GM19452 (cell line): ENCODE results near the gene PMVK.
A peak's percentile ranks its signal among the peaks of the same experiment; 100 is the strongest.

ENCODE experiments used
- ATAC-seq: cut with Tn5 transposase; IDR thresholded peaks from one replicate; pipeline ENCODE4 v1.9.1; 2021; ENCODE audit not compliant: unreplicated experiment

The PMVK gene

DNA sequence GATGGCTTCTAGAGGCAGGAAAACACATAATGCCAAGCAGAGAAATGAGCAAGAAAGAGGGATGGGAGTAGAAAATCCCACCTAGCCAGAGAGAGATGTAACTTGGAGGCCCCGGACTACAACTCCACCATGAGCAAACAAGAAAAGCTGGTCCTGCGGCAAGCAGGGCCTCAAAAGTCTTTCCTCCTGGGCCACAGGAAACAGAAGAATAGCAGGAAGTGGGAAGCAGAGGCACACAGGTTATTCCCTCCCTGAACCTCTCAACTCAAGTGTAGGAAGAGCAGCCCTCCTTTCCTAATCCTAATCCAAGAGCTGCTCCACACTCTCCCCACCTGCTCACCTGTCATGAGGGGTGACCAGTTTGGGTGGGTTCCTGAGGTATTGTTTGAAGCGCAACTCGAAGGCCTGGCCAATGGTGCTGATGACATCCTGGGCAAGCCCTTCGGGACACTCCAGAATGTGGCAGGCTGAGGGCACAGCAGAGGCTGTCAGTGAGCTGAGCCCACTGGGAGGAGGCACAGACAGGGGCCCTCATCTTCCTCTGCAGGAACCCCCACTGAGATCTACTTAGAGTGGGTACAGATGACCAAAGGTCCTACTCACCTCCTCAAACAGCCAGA is 30.9 kb upstream of the PMVK start:
- ATAC-seq, result no peak

DNA sequence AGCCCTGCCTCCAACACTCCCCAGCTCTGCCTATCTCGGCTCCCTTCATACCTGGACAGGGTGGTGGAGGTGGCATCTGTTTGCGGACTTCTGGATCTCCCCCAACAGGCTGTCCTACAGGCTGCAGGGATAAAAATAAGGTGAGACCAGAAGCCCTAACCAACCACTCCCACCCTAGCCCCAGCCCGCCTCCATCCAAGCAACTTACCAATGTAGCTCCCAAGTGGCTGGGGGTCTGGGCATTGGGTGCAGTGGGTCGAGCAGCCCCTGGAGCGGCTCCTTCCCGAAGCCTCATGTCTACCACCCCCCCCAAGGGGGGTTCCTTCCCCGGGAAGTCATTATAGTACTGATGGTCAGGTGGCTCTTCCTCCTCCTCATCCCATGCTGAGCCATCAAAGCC is 29.6 kb upstream of the PMVK start:
- no peak for ATAC-seq

DNA sequence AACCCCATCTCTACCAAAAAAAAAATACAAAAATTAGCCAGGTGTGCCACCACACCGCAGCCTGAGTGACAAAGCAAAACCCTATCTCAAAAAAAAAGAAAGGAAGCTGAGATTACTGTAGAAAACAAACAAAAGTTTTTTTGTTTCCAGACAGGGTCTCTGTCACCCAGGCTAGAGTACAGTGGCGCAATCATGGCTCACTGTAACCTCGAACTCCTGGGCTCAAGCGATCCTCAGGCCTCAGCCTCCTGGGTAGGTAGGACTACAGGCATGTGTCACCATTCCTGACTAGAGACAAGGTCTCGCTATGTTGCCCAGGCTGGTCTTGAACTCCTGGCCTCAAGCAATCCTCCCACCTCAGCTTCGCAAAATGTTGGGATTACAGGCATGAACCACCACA is 27.8 kb upstream of the PMVK start:
- no peak for ATAC-seq

DNA sequence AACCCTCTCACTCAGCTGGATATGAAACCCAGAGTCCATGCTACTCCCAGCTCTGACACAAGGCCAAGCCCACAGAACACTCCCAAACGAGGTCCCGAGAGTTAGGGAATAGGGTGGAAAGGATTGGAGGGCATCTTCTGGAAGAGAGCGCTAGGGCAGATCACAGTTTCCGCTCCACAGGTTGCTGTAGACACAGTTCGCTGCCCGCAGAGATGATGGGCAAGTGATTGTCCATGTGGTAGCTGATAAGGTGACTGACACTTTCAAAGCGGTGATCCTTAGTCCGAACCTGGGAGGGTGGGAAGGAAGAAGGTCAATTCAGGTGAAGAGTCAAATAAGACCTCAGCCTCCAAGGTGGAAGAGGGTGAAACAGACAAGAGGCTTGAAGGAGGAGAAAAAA is 27.1 kb upstream of the PMVK start:
- no peak for ATAC-seq

DNA sequence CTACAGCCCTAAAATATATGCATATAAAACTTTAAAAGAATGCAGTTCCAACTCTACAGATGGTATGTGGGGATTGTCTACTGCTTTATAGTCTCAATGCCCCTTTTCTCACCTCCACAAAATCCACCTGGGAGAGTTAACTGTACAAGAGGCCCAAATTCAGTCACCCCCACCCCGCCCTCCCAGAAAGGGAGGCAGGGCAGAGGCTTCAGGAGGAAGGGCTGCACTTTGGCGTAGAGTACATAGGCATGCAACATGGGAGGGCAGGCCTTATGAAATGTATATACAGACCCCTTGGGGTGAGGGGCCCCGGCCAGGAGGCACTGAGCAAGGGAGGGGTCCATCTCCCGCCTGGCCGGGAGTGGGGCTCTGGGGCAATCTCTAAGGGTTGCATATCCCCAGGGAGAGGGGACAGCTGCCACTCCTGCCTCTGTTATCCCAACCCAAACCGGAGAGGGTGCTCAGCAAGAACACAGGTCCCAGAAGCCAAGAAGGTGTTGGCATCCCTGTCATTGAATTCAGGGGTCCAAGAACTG is 26.3 kb upstream of the PMVK start:
- no peak for ATAC-seq

DNA sequence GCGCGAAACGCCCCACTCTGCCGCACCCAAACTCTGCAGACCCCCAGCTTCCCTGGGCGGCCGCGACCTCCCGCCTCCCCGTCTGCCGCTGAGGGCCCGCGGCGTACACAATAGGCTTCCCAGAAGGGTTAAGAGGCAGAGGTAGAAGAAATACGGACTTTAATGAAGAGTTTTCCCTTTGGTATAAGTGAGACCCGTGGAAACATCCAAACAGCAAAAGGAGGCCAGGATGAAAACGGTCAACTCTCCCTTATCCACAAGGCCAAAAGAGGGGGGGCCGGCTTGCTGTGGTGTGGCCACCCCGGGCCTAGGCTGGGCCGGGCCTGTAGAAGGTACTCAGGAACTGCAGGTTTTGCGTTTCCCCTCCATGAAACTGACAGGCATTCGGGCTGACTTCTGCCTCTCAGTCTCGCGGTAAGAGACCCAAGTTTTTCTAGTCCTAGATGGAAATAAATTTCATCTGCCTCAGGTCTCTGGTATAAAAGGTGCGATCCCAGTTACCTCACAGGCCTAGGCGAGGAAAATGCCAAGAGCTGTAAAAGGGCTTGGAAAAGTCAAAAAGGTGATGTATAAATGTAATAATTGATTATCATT is 25.7 kb upstream of the PMVK start:
- ATAC-seq, result no peak

DNA sequence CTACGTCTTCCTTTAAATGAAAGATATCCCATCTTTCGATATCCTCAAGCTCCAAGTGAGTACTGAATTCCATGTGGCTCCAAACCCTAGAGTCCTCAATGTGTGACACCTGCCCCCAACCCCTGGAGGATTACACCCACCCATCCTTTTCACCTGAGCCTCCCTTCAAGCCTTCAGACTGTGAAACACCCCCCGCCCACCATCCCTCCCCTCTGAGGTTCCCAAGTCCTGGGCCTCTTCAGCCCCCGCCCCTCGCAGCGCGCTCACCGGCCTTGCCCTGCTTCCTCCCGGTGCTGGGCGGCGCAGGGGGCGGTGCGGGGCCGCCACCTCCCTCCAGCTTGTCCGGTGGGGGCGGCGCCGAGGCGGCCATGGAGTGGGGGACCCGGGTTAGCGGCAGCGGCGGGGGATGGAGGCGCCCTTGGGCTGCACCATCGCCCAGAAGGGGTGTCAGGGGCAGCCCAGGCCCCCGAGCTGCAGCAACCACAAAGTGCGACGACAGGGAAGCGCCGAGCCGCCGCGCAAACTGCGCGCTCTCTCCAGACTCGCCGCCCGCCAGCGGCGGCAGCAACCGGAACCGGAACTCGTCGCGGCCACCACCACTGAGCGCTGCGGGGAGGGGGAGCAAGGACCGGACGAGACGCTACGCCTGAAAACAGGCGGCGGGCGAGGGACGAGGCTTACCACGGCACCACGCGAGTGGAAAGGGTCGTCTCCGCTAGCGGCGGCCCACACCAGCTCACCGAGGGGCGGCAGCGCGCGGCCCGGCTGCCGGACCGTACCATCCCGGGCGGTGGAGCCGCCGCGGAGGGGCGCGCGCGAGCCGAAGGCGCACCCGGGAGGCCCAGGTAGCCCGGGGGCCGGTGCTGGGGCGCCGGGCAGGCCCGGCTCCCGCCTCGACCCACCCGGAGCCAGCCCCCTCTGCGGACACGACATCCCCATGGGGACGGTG is 25.0 kb upstream of the PMVK start, which contains the start of gene PYGO2:
Gene PYGO2, minus strand, starts transcription at position 576 of the 949 bp plus-strand sequence. Its CDS starts 206 bp downstream, at position 370.
- peak; percentile 74 for ATAC-seq

DNA sequence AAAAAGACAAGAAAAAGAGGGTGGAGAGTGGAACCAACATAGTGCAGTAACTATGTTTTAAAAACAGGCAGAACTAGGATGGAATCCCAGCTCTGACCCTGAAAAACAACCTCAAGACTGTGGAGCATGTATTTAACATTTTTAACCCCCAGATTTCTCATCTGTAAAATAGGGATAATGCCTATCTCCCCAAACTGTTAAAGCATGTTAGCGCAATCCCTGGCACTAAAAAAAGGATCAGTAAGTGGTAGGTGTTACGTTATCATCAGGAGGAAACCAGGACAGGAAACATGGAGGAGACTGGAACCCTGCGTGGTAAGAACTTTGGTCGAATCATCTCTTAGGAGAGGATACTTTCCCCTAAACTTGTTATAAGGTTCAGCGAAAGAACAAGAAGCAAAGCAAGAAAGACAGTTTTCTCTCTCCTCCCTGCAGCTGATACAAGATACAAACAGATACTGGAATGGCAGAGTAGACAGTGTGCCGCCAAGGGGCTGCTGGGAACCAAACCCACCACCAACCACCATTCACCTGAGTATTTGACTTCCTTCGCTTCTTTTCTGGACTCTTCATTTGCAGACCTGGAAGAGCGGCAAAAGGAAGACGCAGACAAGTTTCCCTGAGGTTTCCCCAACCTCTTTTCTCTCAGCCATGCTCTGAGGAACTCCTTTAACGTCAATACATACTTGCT is 24.1 kb upstream of the PMVK start:
- no peak for ATAC-seq

DNA sequence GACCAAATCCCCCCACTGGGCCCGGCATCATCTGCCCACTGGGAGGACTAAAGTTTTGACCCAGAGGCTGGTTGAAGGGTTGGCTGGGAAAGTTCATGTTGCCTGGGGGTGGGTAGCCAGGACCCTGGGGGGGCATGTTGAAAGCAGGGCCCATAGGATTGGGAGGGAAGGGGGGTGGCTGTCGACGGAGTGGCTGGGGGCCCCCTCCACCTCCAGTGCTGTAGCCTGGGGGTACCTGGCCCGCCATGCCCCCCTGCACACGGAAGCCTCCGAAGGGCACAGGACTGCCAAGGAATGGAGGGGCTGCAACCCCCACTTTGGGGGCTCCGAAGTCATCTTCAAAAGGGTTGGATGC is 22.9 kb upstream of the PMVK start:
- ATAC-seq, result no peak

DNA sequence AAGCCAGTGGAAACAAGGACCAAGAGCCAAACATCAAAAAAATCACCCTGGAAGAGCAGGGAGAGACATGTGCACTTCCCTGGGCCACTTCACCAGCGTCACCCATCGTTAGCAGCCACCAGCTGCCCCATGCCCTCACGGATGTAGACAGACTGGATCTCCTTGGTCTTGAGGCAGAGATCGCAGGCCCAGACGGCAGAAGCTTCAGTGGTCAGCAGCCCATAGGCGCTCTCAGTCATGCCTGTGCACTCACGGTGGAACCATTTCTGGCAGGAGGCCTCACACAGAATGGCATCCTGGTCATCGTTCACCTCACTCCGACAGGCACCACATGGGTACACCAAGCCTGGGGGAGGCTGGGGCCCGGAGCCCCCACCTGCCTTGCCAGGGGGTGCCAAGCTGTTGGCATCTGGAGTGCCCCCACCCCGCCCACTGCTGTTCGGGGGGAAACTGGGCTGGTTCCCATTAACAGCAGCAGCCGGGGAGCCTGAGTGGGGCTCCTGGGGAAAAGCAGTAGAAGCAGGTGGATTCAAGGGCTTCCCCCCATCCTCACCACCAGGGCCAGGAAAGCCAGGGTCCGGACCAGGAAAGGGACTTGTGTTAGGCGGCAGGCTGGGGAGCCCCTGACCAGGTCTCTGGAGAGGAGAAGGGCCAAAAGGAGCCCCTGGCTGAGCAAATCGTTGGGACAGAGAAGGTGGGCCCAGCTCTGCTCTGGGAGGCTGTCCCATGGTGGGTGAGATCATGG is 22.3 kb upstream of the PMVK start:
- ATAC-seq, result no peak

DNA sequence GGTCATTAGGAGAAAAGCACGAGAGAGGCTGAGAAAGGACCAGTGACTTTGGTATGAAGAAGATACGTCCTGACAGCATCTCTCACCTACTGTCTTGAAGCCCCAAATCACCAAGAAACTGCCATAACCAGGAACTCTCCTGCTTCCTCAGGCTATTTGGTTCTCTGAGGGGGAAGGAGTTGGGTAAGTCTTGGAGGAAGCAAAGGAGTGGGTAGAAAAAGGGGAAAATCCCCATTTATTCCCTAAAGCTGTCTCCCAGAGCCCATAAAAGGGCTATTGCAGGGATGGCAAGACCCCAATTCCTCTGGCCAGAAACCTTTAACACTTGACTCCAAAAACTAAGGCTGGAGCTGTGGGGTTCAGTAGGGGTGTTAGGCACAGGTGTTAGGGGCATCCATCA is 21.5 kb upstream of the PMVK start:
- no peak for ATAC-seq

DNA sequence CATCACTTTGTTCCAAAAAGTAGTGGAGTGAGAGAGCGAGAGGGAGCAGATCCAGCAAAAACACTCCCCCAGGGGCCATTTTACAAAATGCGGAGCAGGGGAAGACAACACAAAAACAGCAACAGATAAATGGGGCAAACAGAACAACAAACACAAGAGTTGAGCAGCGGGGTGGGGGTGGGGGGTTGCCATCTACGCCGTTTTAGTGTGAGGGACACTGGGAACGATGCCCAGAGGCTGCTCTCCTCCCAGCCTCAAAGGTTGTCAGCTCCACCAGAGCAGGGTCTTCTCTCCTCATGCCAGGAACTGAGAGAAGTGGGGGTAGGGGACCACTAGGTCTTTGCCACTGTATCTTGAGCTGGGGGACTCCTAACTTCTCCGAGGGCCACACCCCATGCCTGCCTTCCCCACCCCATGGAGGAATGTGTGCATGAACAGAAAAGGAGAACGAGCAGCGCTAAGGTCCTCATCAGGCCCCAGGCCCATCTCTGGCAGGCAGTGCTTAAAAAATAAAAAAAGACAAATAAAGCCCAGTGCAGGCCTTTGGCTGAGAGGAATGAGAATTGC is 20.7 kb upstream of the PMVK start:
- ATAC-seq, result no peak

DNA sequence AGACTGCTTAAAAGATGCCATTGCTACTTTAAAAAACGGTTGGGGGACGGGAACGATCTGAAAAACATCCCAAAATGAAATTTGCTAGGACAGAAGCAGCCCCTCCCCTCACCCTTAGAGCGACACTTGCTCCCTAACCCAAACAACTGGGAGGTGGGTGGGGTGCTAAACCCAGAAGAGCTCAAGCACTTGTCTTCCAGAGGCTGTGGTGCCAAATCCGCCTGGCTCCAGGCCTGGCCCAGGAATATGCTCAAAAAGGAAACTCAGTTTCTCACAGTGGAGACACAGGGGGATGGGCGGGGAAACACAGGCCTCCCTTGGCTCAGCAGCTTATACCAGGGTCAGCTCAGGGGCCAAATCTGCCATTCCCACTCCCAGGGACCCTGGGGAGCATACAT is 20.0 kb upstream of the PMVK start:
- no peak for ATAC-seq

DNA sequence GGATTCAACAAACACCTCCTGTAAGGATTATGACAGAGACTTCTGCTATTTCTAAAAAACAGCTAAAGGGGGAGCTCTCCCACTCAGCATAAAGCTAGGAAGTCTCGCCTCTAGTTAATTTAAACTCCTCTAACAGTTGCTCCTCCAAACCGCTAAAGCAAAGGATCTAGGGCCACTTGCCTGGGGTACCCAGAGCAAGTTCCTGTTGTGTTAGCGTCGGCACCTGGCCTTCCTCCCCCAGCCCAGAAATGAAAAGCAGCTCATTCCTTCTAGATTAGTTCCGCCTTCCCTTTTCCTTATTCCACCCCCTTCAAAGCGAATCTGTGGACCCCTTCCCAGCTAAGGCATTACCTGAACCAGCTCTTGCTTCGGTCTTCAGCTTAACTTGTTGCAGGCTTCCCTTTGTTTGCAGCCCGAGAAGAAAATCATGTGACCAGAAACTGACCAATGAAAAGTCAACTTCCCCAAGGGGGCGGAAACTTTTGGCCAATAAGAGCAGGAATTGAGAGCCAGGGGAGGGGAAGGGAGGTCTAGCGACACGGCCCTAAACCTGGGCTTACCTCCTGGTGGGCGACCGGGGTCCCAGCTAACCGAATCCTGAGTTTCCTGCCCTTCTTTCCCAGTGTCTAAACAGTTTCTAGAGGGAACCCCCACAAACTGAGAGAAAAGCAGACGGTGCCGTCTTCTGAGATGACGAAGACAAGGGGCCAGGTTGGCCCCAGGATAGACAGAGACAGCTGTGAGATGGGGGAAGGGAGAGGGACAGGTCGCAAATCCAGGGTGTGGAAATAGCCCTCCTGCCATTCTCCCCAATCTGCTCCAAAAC is 19.4 kb upstream of the PMVK start, which contains the start of gene PBXIP1:
Gene PBXIP1, minus strand, starts transcription at position 382 of the 826 bp plus-strand sequence. CDS start 2,378 bp downstream, outside the sequence.
- ATAC-seq, result peak; percentile 58

DNA sequence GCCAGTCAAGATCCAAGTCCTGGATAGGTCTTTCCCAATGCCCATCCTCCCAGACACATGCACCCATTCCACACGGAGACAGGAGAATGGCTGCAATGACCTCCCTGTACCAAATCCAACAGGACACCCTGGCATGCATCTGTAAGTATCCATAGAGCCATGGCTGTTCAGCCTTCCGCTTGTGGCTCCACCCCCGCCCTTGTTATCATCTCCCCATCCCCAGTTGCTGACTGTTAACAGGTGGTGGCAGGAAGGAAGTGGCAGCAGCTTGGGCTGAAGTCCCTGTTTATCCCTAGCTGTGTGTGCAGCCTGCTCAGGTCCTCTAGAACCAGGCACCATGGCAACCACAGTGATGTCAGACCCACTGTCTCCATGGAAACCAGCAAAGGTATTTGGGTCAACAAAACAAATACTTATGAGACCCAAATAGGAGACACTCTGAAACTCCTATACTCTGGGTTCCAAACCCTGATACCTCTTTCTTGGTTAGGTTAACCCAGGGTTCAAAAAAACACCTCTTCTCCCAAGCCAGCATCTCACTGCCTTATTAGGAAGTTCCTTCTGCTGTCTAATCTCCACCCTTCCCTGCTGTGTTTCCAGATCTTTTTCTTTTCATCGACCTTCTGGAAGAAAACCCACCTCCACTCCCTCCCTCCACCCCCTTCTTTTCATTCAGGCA is 18.7 kb upstream of the PMVK start:
- peak; percentile 55 for ATAC-seq

DNA sequence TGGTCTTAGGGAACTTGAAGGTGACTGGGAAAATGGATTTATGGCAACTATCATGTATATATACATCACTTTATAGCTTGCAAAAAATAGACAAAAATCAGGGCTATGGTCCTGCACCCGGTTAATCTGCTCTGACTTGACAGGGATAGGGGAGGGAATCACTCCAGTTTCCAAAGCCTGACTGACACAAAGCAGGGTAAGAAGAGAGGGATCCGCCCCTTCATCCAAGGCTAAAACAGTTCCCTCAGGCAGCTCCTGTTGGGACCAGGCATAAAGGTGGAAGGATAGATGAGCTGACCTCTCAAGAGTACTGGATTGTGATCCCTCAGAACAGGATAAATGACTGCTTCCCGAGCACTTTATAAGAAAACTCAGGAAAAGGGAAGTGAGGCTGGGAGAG is 18.0 kb upstream of the PMVK start:
- ATAC-seq, result no peak

DNA sequence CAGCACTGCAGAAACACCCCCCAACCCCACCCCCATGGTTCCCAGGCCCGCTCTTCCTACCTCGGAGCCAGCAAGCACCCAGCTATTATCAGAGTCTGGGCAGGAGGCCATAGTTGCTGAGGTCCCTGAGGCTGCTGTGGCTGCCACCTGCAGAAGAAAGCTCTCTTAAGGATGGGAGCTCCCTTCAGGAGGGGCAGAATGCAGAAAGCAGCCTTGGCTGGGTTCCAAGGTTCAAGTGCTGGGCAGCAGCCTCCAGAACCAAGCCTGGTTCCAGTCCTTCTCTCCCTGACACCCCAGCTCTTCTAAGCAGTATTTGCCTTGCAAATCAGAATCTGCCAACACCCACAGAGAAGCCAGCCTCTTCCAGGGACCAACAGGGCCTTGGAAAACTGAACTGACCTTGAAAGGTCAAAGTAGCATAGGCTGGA is 17.1 kb upstream of the PMVK start:
- ATAC-seq, result no peak

DNA sequence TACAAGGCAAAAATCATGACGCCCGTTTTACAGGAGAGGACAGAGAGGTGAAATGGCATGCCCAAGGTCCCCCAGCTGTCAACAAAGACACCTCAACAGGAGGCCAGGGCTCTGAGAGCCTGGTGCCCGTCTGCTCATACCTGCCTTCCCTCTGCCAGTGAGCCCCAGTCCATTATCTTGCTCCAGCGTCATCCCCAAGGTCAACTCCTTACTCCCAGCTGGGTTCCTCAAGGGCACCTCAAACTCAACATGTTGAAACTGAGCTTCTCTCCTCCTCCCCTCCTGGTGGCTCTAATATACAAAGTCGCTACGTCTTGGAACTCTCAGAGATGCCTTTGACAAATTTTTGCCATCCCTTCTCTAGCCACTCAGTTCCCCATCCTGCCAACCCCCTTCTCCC is 16.1 kb upstream of the PMVK start:
- no peak for ATAC-seq
